GM21825 (cell line): ENCODE measurements around the gene CHRNB4.
"Not testable (repeated sequence)": the region's sequence is repeated elsewhere in the genome, so short reads cannot be mapped to it uniquely, and the experiment has no call there.

Source experiments
- ATAC-seq: cut with Tn5 transposase; IDR thresholded peaks from one replicate; pipeline ENCODE4 v1.9.1; 2021; ENCODE audit warnings: mild to moderate bottlenecking, moderate library complexity; ENCODE audit not compliant: unreplicated experiment

CHRNB4 gene

GRCh38 chr15:78641102-78641748 is at the start of gene CHRNB4:
TSS of gene CHRNB4 (minus strand) at chr15:78641210. CDS start at chr15:78641133, 77 bp downstream.
- no peak for ATAC-seq

GRCh38 chr15:78689626-78690025 is 48.6 kb upstream of the CHRNB4 start:
- no peak for ATAC-seq

GRCh38 chr15:78685925-78686324 is 44.9 kb upstream of the CHRNB4 start:
- no peak for ATAC-seq

GRCh38 chr15:78685159-78685921 is 44.3 kb upstream of the CHRNB4 start:
- ATAC-seq, result no peak

GRCh38 chr15:78684657-78685056 is 43.6 kb upstream of the CHRNB4 start:
- ATAC-seq, result no peak

- ATAC-seq, result not testable (repeated sequence)
Measured at GRCh38 chr15:78683599-78683998, 42.6 kb upstream of the CHRNB4 start.

- ATAC-seq, result no peak
Measured at GRCh38 chr15:78682693-78683410, 41.8 kb upstream of the CHRNB4 start.

GRCh38 chr15:78682004-78682651 is 41.1 kb upstream of the CHRNB4 start:
- ATAC-seq, result no peak

GRCh38 chr15:78681281-78682003 is 40.4 kb upstream of the CHRNB4 start:
- no peak for ATAC-seq

GRCh38 chr15:78680431-78681075 is 39.5 kb upstream of the CHRNB4 start:
- no peak for ATAC-seq

GRCh38 chr15:78679089-78679511 is 38.1 kb upstream of the CHRNB4 start:
- no peak for ATAC-seq

GRCh38 chr15:78676424-78677110 is 35.6 kb upstream of the CHRNB4 start:
- ATAC-seq, result no peak

- no peak for ATAC-seq
Measured at GRCh38 chr15:78675617-78676360, 34.8 kb upstream of the CHRNB4 start.

GRCh38 chr15:78675206-78675605 is 34.2 kb upstream of the CHRNB4 start:
- no peak for ATAC-seq

- no peak for ATAC-seq
Measured at GRCh38 chr15:78673917-78674444, 33.0 kb upstream of the CHRNB4 start.

- no peak for ATAC-seq
Measured at GRCh38 chr15:78673476-78673875, 32.5 kb upstream of the CHRNB4 start.

- ATAC-seq, result no peak
Measured at GRCh38 chr15:78672285-78673014, 31.4 kb upstream of the CHRNB4 start.
